DND-41 (cell line): ENCODE measurements around the gene LYPD6B.

Experiments
- EZH2 ChIP-seq: IDR thresholded peaks from 3 replicates; pipeline ENCODE4 v1.6.1; 2012; ENCODE audit warnings: borderline replicate concordance, low read depth, mild to moderate bottlenecking, moderate library complexity, low read length, inconsistent platforms; ENCODE audit not compliant: severe bottlenecking
- TF ChIP-seq, protein P1 (sequence below): IDR thresholded peaks from 2 replicates; pipeline ENCODE4 v1.5.1; 2012; ENCODE audit warnings: borderline replicate concordance, low read length, moderate library complexity, mild to moderate bottlenecking; ENCODE audit not compliant: poor library complexity, severe bottlenecking; ENCODE audit errors: extremely low read depth

DNA sequence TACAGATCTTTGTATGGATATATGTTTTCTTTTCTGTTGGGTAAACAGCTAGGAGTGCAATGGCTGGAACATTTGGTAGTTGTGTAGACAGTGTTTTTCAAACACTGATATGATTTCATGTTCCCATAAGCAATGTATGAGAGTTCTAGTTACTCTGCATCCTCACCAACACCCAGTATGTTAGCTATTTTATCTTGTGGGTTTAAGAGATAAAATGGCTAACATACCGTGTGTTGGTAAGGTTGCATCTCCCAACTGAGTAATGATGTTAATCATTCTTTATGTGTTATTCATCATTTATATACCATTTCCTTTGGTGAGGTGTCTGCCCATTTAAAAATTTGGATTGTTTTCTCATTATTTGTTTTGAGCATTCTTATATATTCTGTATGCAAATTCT, 65.7 kb downstream of the LYPD6B start:
- TF ChIP-seq, protein P1, sequence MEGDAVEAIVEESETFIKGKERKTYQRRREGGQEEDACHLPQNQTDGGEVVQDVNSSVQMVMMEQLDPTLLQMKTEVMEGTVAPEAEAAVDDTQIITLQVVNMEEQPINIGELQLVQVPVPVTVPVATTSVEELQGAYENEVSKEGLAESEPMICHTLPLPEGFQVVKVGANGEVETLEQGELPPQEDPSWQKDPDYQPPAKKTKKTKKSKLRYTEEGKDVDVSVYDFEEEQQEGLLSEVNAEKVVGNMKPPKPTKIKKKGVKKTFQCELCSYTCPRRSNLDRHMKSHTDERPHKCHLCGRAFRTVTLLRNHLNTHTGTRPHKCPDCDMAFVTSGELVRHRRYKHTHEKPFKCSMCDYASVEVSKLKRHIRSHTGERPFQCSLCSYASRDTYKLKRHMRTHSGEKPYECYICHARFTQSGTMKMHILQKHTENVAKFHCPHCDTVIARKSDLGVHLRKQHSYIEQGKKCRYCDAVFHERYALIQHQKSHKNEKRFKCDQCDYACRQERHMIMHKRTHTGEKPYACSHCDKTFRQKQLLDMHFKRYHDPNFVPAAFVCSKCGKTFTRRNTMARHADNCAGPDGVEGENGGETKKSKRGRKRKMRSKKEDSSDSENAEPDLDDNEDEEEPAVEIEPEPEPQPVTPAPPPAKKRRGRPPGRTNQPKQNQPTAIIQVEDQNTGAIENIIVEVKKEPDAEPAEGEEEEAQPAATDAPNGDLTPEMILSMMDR = no peak
- no peak for TF ChIP-seq EZH2
